Mesenchymal stem cell (in vitro differentiated cells and primary cell): ENCODE results near the gene SYT7.

Source experiments
- DNase-seq: peaks from one replicate; pipeline ENCODE4 v3.0.0-alpha.2; 2013
- H2AFZ ChIP-seq: one replicate; pipeline ENCODE4 v1.6.1; 2013; ENCODE audit warnings: low read depth, mild to moderate bottlenecking, control low read depth, inconsistent platforms, low read length, moderate library complexity
- H2AK5ac ChIP-seq: 2 replicates; pipeline ENCODE4 v1.6.1; 2013; ENCODE audit warnings: low read length, moderate library complexity, mild to moderate bottlenecking, inconsistent platforms; ENCODE audit not compliant: severe bottlenecking
- H2BK120ac ChIP-seq: one replicate; pipeline ENCODE4 v1.6.1; 2013; ENCODE audit warnings: low read depth, mild to moderate bottlenecking, inconsistent platforms, low read length, moderate library complexity
- H2BK12ac ChIP-seq, 2 experiments: one replicate each; pipeline ENCODE4 v1.6.1; 2013; ENCODE audit warnings: inconsistent platforms in 2 of 2, low read length in 2 of 2, mild to moderate bottlenecking in 2 of 2, moderate library complexity in 2 of 2, control low read depth in 1 of 2
- H2BK15ac ChIP-seq: one replicate; pipeline ENCODE4 v1.6.1; 2013; ENCODE audit warnings: mild to moderate bottlenecking, low read depth, inconsistent platforms; ENCODE audit not compliant: poor library complexity, severe bottlenecking
- H2BK5ac ChIP-seq: 2 replicates; pipeline ENCODE4 v1.6.1; 2013; ENCODE audit warnings: low read depth, mild to moderate bottlenecking, low read length, control low read depth, inconsistent platforms; ENCODE audit not compliant: poor library complexity, severe bottlenecking
- H3K14ac ChIP-seq, 2 experiments: one replicate each; pipeline ENCODE4 v1.6.1; 2013; ENCODE audit warnings: inconsistent platforms in 2 of 2, low read length in 2 of 2, control low read depth in 1 of 2, mild to moderate bottlenecking in 1 of 2, moderate library complexity in 1 of 2
- H3K18ac ChIP-seq, 2 experiments: one replicate each; pipeline ENCODE4 v1.6.1; 2013; ENCODE audit warnings: inconsistent platforms in 2 of 2, low read length in 2 of 2, control low read depth in 1 of 2, low read depth in 1 of 2, mild to moderate bottlenecking in 1 of 2
- H3K23ac ChIP-seq, 2 experiments: one replicate each; pipeline ENCODE4 v1.6.1; 2013; ENCODE audit warnings: inconsistent platforms in 2 of 2, low read length in 2 of 2, mild to moderate bottlenecking in 2 of 2, moderate library complexity in 2 of 2, control low read depth in 1 of 2
- H3K27ac ChIP-seq: 2 replicates; pipeline ENCODE4 v1.5.1; 2013; ENCODE audit warnings: mild to moderate bottlenecking, moderate library complexity, low read length, control low read depth, inconsistent platforms; ENCODE audit not compliant: poor library complexity, severe bottlenecking
- H3K27me3 ChIP-seq, 2 experiments: 2 replicates each; pipeline versions ENCODE4 v1.6.1 to v1.7.0; 2013; ENCODE audit warnings: low read length in 2 of 2, mild to moderate bottlenecking in 2 of 2, moderate library complexity in 2 of 2, control low read depth in 1 of 2, inconsistent platforms in 1 of 2; ENCODE audit not compliant: control insufficient read depth in 1 of 2, insufficient read depth in 1 of 2
- H3K36me3 ChIP-seq, 2 experiments: 2 replicates each; pipeline versions ENCODE4 v1.6.1 to v1.7.0; 2013; ENCODE audit warnings: low read length in 2 of 2, control low read depth in 1 of 2, inconsistent platforms in 1 of 2, low read depth in 1 of 2, mild to moderate bottlenecking in 1 of 2; ENCODE audit not compliant: insufficient read depth in 2 of 2, control insufficient read depth in 1 of 2
- H3K4ac ChIP-seq, 2 experiments: one replicate each; pipeline ENCODE4 v1.6.1; 2013; ENCODE audit warnings: inconsistent platforms in 2 of 2, low read length in 2 of 2, mild to moderate bottlenecking in 2 of 2, moderate library complexity in 2 of 2, control low read depth in 1 of 2, low read depth in 1 of 2
- H3K4me1 ChIP-seq: 2 replicates; pipeline ENCODE4 v1.6.1; 2013; ENCODE audit warnings: low read depth, low read length, control low read depth; ENCODE audit not compliant: control insufficient read depth, insufficient read depth
- H3K4me2 ChIP-seq: 2 replicates; pipeline ENCODE4 v1.6.1; 2013; ENCODE audit warnings: low read length, mild to moderate bottlenecking, inconsistent platforms; ENCODE audit not compliant: poor library complexity, severe bottlenecking
- H3K4me3 ChIP-seq, 2 experiments: 2 replicates each; pipeline versions ENCODE4 v1.5.1 to v1.7.0; 2013; ENCODE audit warnings: low read length in 2 of 2, mild to moderate bottlenecking in 2 of 2, control low read depth in 1 of 2, low read depth in 1 of 2; ENCODE audit not compliant: insufficient read depth in 1 of 2
- H3K79me1 ChIP-seq: replicated peaks from 2 replicates; pipeline ENCODE4 v1.6.1; 2013; ENCODE audit warnings: mild to moderate bottlenecking, control low read depth, low read length, inconsistent platforms; ENCODE audit not compliant: poor library complexity, severe bottlenecking
- H3K9ac ChIP-seq: 2 replicates; pipeline ENCODE4 v1.7.0; 2013; ENCODE audit warnings: mild to moderate bottlenecking, low read length, moderate library complexity
- H3K9me3 ChIP-seq: 2 replicates; pipeline ENCODE4 v1.7.0; 2013; ENCODE audit warnings: mild to moderate bottlenecking, low read length; ENCODE audit not compliant: control insufficient read depth
- H4K8ac ChIP-seq: one replicate; pipeline ENCODE4 v1.6.1; 2013; ENCODE audit warnings: inconsistent platforms, mild to moderate bottlenecking, low read length, moderate library complexity
- H4K91ac ChIP-seq: one replicate; pipeline ENCODE4 v1.6.1; 2013; ENCODE audit warnings: mild to moderate bottlenecking, low read length, inconsistent platforms
- WGBS: methylation state at CpG from one replicate; pipeline ENCODE4 v1.1.7; 2013; ENCODE audit warnings: mixed read lengths; 5-methylcytosine and 5-hydroxymethylcytosine counted together

The SYT7 gene

DNA sequence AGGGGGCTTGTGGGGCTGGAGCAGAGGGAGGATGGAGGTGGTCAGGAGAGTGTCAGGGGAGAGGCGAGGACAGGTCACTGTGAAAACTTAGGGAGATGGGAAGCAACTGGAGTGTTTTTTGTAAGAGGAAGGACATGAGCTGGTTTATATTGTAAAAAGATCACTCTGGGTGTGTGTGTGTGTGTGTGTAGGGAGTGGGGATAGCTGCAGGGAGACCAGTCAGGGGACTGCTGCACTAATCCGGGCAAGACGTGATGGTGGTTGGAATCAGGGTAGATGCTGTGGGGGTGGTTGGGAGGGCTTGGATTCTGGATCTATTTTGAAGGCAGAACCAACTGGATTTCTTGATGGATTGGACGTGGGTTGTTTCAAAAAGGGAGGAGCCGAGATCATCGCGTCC, 11.3 kb upstream of the SYT7 start:
- peaks cover 36 to 83% of the 10 kb centered on the region in 2 experiments for H3K27me3 ChIP-seq
- peaks cover 12% of the 10 kb centered on the region for H3K4me1 ChIP-seq
- no peak overlapping the region for H2BK5ac ChIP-seq
- no peak overlapping the region for H2AK5ac ChIP-seq
- DNase-seq: no peak
- no peak overlapping the region for H4K91ac ChIP-seq
- no peak overlapping the region for H2AFZ ChIP-seq
- H3K23ac ChIP-seq: no peak overlapping the region
- no peak overlapping the region for H2BK12ac ChIP-seq
- no peak overlapping the region for H3K4me2 ChIP-seq
- H3K18ac ChIP-seq: no peak overlapping the region
- no peak overlapping the region for H3K4me3 ChIP-seq
- H3K27ac ChIP-seq: no peak overlapping the region
- 62% methylated on average over 4 of the region's 7 CpGs for WGBS
- H3K9me3 ChIP-seq: no peaks in the 10 kb centered on the region
- no peak overlapping the region for H3K14ac ChIP-seq
- no peak overlapping the region for H2BK120ac ChIP-seq
- H3K36me3 ChIP-seq: no peaks in the 10 kb centered on the region
- no peak overlapping the region for H2BK15ac ChIP-seq
- no peaks in the 10 kb centered on the region for H3K79me1 ChIP-seq
- no peak overlapping the region for H3K4ac ChIP-seq
- H4K8ac ChIP-seq: no peak overlapping the region
- H3K9ac ChIP-seq: no peak overlapping the region

DNA sequence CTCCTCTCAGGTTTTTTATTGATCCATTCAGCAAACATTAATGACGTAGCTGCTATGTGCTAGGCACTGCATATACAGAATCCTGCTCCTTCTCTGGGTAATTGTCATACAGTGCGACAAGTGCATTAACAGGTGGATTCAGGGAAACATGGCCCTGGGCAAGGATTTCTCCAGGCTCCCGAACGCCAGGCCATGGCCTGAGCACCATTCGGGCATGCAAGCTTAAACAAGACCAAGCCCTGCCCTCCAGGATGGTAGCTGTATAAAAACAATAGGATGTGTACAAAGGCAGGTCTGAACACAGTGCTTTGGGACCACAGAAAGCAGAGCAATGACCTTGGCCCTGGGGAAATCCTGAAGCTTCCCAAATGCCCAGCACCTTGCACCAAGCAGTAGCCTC, 9.1 kb upstream of the SYT7 start:
- Histone ChIP-seq H4K8ac (no peak overlapping the region), H3K4me2 (no peak overlapping the region), H3K23ac (no peak overlapping the region), H3K4ac (no peak overlapping the region), H3K9ac (no peak overlapping the region), H3K36me3 (no peaks in the 10 kb centered on the region), H3K9me3 (no peaks in the 10 kb centered on the region), H3K27me3 (peaks cover 24 to 84% of the 10 kb centered on the region in 2 experiments), H2BK5ac (no peak overlapping the region), H3K14ac (no peak overlapping the region), H3K79me1 (no peaks in the 10 kb centered on the region), H2BK120ac (no peak overlapping the region), H3K18ac (no peak overlapping the region), H3K4me3 (no peak overlapping the region), H3K27ac (no peak overlapping the region), H2AFZ (no peak overlapping the region), H2AK5ac (no peak overlapping the region), H2BK12ac (no peak overlapping the region), H4K91ac (no peak overlapping the region), H2BK15ac (no peak overlapping the region), H3K4me1 (peaks cover 12% of the 10 kb centered on the region)
- 93% methylated on average over 5 of the region's 5 CpGs for WGBS
- DNase-seq: no peak

- Histone ChIP-seq H3K4ac (no peak overlapping the region), H3K9me3 (no peaks in the 10 kb centered on the region), H3K18ac (no peak overlapping the region), H3K4me3 (peak overlapping the region in 1 of 2 experiments; percentile 72), H4K8ac (no peak overlapping the region), H3K14ac (no peak overlapping the region), H3K4me1 (peaks cover 12% of the 10 kb centered on the region), H3K36me3 (no peaks in the 10 kb centered on the region), H2AK5ac (no peak overlapping the region), H2BK12ac (no peak overlapping the region), H2AFZ (no peak overlapping the region), H3K27me3 (peaks cover 17 to 78% of the 10 kb centered on the region in 2 experiments), H3K23ac (no peak overlapping the region), H3K4me2 (no peak overlapping the region), H2BK120ac (no peak overlapping the region), H3K9ac (peak overlapping the region; percentile 22), H2BK5ac (no peak overlapping the region), H3K27ac (no peak overlapping the region), H3K79me1 (no peaks in the 10 kb centered on the region), H2BK15ac (no peak overlapping the region), H4K91ac (no peak overlapping the region)
- no peak for DNase-seq
- WGBS: 38% methylated on average over 10 of the region's 10 CpGs
Measured at GRCh38 chr11:61588728-61589191, 7.9 kb upstream of the SYT7 start.

DNA sequence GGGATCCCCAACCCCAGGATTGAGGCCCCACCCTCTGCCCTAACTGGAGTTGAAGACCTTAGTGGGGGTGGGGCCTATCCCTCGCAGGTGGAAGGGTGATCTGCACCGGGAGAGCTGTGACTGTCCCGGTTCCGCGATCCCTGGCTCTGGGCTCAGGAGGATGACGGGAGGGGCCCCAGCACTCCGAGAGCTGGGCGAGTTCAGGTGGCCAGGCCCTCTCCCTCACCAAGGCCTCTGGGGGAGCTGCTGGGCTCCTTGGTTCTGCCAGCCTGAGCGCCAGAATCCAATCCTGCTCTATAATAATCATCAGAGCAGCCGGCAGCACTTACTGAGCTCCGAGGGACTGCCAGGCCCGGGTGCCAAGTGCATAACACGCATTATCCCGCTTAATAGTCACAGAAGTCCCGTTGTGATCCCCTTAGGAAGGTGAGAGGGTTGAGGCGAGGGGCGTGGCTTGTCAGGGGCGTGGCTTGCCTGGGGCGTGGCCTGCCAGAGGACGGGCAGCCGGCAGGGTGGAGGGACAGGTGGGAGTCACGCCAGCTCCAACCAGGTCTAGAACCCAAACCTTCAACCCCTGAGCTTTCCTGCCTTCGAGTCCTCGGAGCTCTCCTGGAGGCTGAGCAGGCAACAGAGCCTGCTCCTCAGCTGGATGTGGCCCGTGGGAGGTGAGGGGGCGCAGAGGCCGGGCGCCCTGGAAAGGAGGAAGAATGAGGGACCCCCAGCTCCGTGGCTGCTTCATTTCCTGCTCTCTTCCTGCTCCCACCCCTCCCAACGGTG, 7.3 kb upstream of the SYT7 start:
- Histone ChIP-seq H3K4ac (no peak overlapping the region), H3K4me1 (peaks cover 12% of the 10 kb centered on the region), H4K91ac (no peak overlapping the region), H3K9me3 (no peaks in the 10 kb centered on the region), H2AFZ (no peak overlapping the region), H3K18ac (no peak overlapping the region), H3K9ac (peak overlapping the region; percentile 22), H3K4me2 (peak overlapping the region; percentile 63), H3K79me1 (no peaks in the 10 kb centered on the region), H2AK5ac (no peak overlapping the region), H3K23ac (no peak overlapping the region), H2BK15ac (no peak overlapping the region), H2BK5ac (no peak overlapping the region), H3K27ac (no peak overlapping the region), H4K8ac (no peak overlapping the region), H3K36me3 (no peaks in the 10 kb centered on the region), H3K27me3 (peaks cover 19 to 84% of the 10 kb centered on the region in 2 experiments), H2BK120ac (no peak overlapping the region), H2BK12ac (no peak overlapping the region), H3K4me3 (peak overlapping the region in 1 of 2 experiments; percentile 72), H3K14ac (no peak overlapping the region)
- DNase-seq: no peak
- 5% methylated on average over 23 of the region's 30 CpGs for WGBS
